Heart left ventricle (tissue), 16 donors: ENCODE measurements around the gene KIRREL3. TPM values are rescaled to one million over a fixed set of nuclear protein-coding genes. Genes with fewer than 3 reads are reported as not detected.
"Not testable (repeated sequence)": the region's sequence is repeated elsewhere in the genome, so short reads cannot be mapped to it uniquely, and the experiment has no call there.

ENCODE experiments used
- ATAC-seq, 4 donors: fragments of 200-7000 bp; cut with Tn5 transposase; one replicate each; pipeline ENCODE4 v1.9.1; 2020 to 2022; ENCODE audit warnings: moderate library complexity in 4 of 4, mild to moderate bottlenecking in 3 of 4, moderate number of reproducible peaks in 1 of 4
- DNase-seq, 5 donors: peaks; one replicate each; pipeline ENCODE4 v3.0.0-alpha.2; 2020
- H3K27ac ChIP-seq, 12 donors: fragments of 200-600 bp; sonication (generic) in 4 of 12; one replicate each; pipeline versions ENCODE4 v1.5.0 to v1.8.0; 2016 to 2022; ENCODE audit warnings: mild to moderate bottlenecking in 2 of 12
- H3K27me3 ChIP-seq, 9 donors: fragments of 200-600 bp; sonication (generic) in 2 of 9; one replicate each; pipeline versions ENCODE4 v1.5.1 to v1.8.0; 2016 to 2022; ENCODE audit warnings: mild to moderate bottlenecking in 3 of 9
- H3K36me3 ChIP-seq, 9 donors: fragments of 200-600 bp; sonication (generic) in 2 of 9; one replicate each; pipeline versions ENCODE4 v1.5.0 to v1.8.0; 2018 to 2022; ENCODE audit warnings: mild to moderate bottlenecking in 2 of 9
- H3K4me1 ChIP-seq, 12 donors: fragments of 200-600 bp; sonication (generic) in 4 of 12; one replicate each; pipeline versions ENCODE4 v1.5.0 to v1.8.0; 2016 to 2022; ENCODE audit warnings: mild to moderate bottlenecking in 3 of 12
- H3K4me3 ChIP-seq, 12 donors: fragments of 200-600 bp; sonication (generic) in 4 of 12; one replicate each; pipeline versions ENCODE4 v1.5.0 to v1.8.0; 2017 to 2022; ENCODE audit warnings: mild to moderate bottlenecking in 9 of 12, moderate library complexity in 4 of 12
- H3K9me3 ChIP-seq, 12 donors: fragments of 200-600 bp; sonication (generic) in 4 of 12; one replicate each; pipeline versions ENCODE4 v1.5.0 to v1.8.0; 2016 to 2022; ENCODE audit warnings: mild to moderate bottlenecking in 1 of 12
- POLR2A ChIP-seq, 2 donors: fragments of 450-650 bp; IDR thresholded peaks; one replicate each; pipeline ENCODE4 v1.6.1; 2017; ENCODE audit warnings: antibody characterized with exemption in 2 of 2, mild to moderate bottlenecking in 2 of 2, moderate library complexity in 2 of 2
- WGBS, 4 donors: extraction: QIAGEN DNeasy Blood & Tissue Kit in 2 of 4; methylation state at CpG; one replicate each; pipeline versions ENCODE4 v1.1.5 to v1.1.7; 2013 to 2018; 5-methylcytosine and 5-hydroxymethylcytosine counted together
- intact Hi-C, 10 donors: fragments of 100-400 bp; cut with DNase I; formaldehyde crosslinking; loops; one replicate each; pipeline versions ENCODE4 v1.11.1 to v1.14.2; 2022
- polyA plus RNA-seq, 2 donors: library from polyadenylated mRNA; stranded (reverse); fragments of 200-250 nt; gene quantifications; one replicate each; pipeline ENCODE4 v1.2.3, GENCODE V29; 2013
- total RNA-seq, 9 donors: library from RNA; depleted of rRNA in 2 of 9; stranded (reverse); fragments of >200 nt in 2 of 9; fragmentation: NEBNext Ultra II Directional in 3 of 9; extraction: Animal tissue kit (Norgen Biotek cat#: 25700) in 3 of 9; gene quantifications; one replicate each; pipeline versions ENCODE4 v1.1.0 to v1.2.4, GENCODE V29; 2016 to 2023
- TF ChIP-seq, protein P1 (sequence below), 12 donors: fragments of 200-600 bp; sonication (generic) in 4 of 12; IDR thresholded peaks; one replicate each; pipeline versions ENCODE4 v1.5.0 to v1.8.0; 2018 to 2022; ENCODE audit warnings: antibody characterized with exemption in 12 of 12, mild to moderate bottlenecking in 5 of 12
- donor health status: ischemic (EF 13 %, LVEDD 7.1; RV severe dilation, severe dysfunction).
- donor health status: healthy with polysubstance abuse.
- donor health status: DM: no; HTN: yes; CAD: no.
- donor health status: DM: no; HTN: no; CAD: no.
- donor health status: ischemic (EF 25% LVEDD 6.9; RV normal size, moderate dysfunction).
- donor health status: ischemic (EF 25% LVEDD 5.7; RV mildly dilated, moderate dysfunction).
- donor health status: healthy.
- donor health status: DM: yes; HTN: yes; CAD: no.
- donor health status: ischemic (EF 35%, LVEDD 5.7; RV mildly dilated, moderate dysfunction).
- donor health status: nonischemic (EF 11% LVEDD 7.7; RV severe dilation, severe dysfunction).
- donor health status: DM: yes; HTN: yes; CAD: no.
- donor health status: PGD.
- donor health status: ischemic (EF 29% LVEDD 5.4; RV normal size, mild dysfunction).
- donor health status: nonischemic (EF 23%, LVEDD 6.1; RV moderate dilation, normal function).

The KIRREL3 gene
- total and polyA plus RNA-seq, 11 donors: 0.08 to 1.3 (median 0.27) TPM

- TF ChIP-seq, protein P1, sequence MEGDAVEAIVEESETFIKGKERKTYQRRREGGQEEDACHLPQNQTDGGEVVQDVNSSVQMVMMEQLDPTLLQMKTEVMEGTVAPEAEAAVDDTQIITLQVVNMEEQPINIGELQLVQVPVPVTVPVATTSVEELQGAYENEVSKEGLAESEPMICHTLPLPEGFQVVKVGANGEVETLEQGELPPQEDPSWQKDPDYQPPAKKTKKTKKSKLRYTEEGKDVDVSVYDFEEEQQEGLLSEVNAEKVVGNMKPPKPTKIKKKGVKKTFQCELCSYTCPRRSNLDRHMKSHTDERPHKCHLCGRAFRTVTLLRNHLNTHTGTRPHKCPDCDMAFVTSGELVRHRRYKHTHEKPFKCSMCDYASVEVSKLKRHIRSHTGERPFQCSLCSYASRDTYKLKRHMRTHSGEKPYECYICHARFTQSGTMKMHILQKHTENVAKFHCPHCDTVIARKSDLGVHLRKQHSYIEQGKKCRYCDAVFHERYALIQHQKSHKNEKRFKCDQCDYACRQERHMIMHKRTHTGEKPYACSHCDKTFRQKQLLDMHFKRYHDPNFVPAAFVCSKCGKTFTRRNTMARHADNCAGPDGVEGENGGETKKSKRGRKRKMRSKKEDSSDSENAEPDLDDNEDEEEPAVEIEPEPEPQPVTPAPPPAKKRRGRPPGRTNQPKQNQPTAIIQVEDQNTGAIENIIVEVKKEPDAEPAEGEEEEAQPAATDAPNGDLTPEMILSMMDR (IDR thresholded peaks at IDR 0.05): no peak
- TF ChIP-seq POLR2A (IDR thresholded peaks at IDR 0.05): no peak
- DNase-seq: no peak
- Histone ChIP-seq H3K36me3 (no peaks in the 10 kb centered on the region), H3K4me3 (no peak overlapping the region), H3K27ac (peak overlapping the region in 2 of 12 donors; percentile 9 to 90), H3K4me1 (peaks cover 12 to 84% (median 62%) of the 10 kb centered on the region in 12 donors), H3K27me3 (no peaks in the 10 kb centered on the region), H3K9me3 (no peaks in the 10 kb centered on the region)
- intact Hi-C loops: loop anchor here in 4 of 10 donors (5.0 kb wide), 2 partner anchors 33 to 73 kb away; partner anchors contain the start of gene ST3GAL4 (in 4 of the 4)
- WGBS, 4 donors: 60 to 65% (median 62%) methylated on average over 5 of the region's 5 CpGs
- ATAC-seq: no peak
These were observed 610.2 kb downstream of the KIRREL3 start for GRCh38 chr11:126390272-126390867.

DNA sequence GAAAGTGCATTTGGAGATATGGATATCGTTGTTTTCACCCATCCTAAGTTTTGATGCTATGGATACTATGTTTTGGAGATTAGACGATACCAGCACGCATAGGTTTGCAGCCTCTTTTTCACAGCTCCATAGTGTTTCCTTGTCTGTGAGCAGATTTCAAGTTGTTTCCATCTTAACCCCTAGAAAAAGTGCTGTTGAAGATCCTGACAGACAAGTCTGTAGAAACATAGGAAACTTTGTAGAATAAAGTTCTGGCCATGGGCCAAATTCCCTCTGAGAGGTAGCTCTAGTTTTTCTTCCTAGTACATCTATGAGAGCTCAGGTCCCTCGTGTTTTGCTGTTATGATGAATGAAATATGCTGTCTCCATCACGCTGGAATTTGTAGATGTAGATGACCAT lies 612.7 kb downstream of the KIRREL3 start:
- H3K4me3 ChIP-seq: no peak overlapping the region
- H3K27me3 ChIP-seq: no peaks in the 10 kb centered on the region
- no peaks in the 10 kb centered on the region for H3K36me3 ChIP-seq
- peak overlapping the region in 2 of 12 donors; percentile 71 to 75 for H3K27ac ChIP-seq
- 62 to 67% (median 63%) methylated on average over 5 of the region's 5 CpGs for WGBS, 4 donors
- DNase-seq (no peak), ATAC-seq (no peak)
- intact Hi-C loops: no loop called here
- no peaks in the 10 kb centered on the region for H3K9me3 ChIP-seq
- peaks cover 6 to 70% (median 45%) of the 10 kb centered on the region in 12 donors for H3K4me1 ChIP-seq
- TF ChIP-seq, protein P1 (IDR thresholded peaks at IDR 0.05): no peak
- no peak for TF ChIP-seq POLR2A (IDR thresholded peaks at IDR 0.05)

GRCh38 chr11:126386729-126387071 lies 613.9 kb downstream of the KIRREL3 start:
- H3K27me3 ChIP-seq, H3K4me3 ChIP-seq, H3K36me3 ChIP-seq, H3K9me3 ChIP-seq, intact Hi-C loops: not testable (repeated sequence)
- H3K27ac ChIP-seq: peak overlapping the region in 11 of 12 donors; percentile 9 to 75 (median 45)
- 14 to 34% (median 17%) methylated on average over 4 to 5 of the region's 5 CpGs for WGBS, 4 donors
- peaks cover 4 to 67% (median 35%) of the 10 kb centered on the region in 12 donors for H3K4me1 ChIP-seq
- peak in 4 of 5 donors; percentile 66 to 84 (median 72) for DNase-seq
- ATAC-seq: peak; percentile 78 to 89 (median 84)

- ATAC-seq: peak; percentile 5 to 13 (median 11)
- 63 to 67% (median 66%) methylated on average over 8 of the region's 8 CpGs for WGBS, 4 donors
- intact Hi-C loops: no loop called here
- no peak for DNase-seq
- Histone ChIP-seq H3K27me3 (no peaks in the 10 kb centered on the region), H3K27ac (peak overlapping the region in 11 of 12 donors; percentile 9 to 75 (median 43)), H3K4me1 (peaks cover 4 to 63% (median 30%) of the 10 kb centered on the region in 12 donors), H3K4me3 (no peak overlapping the region), H3K9me3 (no peaks in the 10 kb centered on the region), H3K36me3 (no peaks in the 10 kb centered on the region)
- TF ChIP-seq, protein P1 (IDR thresholded peaks at IDR 0.05): no peak
- no peak for TF ChIP-seq POLR2A (IDR thresholded peaks at IDR 0.05)
These were observed 614.4 kb downstream of the KIRREL3 start for GRCh38 chr11:126385991-126386728.
